ENCODE results near the gene SPSB2.
"Not testable (repeated sequence)": the region's sequence is repeated elsewhere in the genome, so short reads cannot be mapped to it uniquely, and the experiment has no call there.

Gene SPSB2

GRCh38 chr12:6914246-6914946 lies 41.3 kb upstream of the SPSB2 start, which contains the start of gene ENO2:
TSS of gene ENO2 (plus strand) at chr12:6914580. CDS start at chr12:6915833, 1,253 bp downstream.
- Histone ChIP-seq H3K4me1 (ENCODE audit: control insufficient read depth, insufficient read depth, low read length) (peaks cover 24% of the 10 kb centered on the region), H3K4me3 (ENCODE audit: low read length in 2 of 2) (peak within 1 kb of the TSS; percentile 82 to 83), H3K36me3 (ENCODE audit: control insufficient read depth in 2 of 2, insufficient read depth in 2 of 2, low read length in 2 of 2) (peaks cover 10 to 17% of the 10 kb centered on the region in 2 donors), H3K27ac (ENCODE audit: low read length) (peak within 1 kb of the TSS; percentile 92), H3K9me3 (ENCODE audit: control insufficient read depth in 2 of 2, low read length in 2 of 2) (no peaks in the 10 kb centered on the region), H3K27me3 (ENCODE audit: control insufficient read depth in 1 of 2, insufficient read depth in 2 of 2, low read length in 2 of 2) (no peaks in the 10 kb centered on the region), H3K9ac (ENCODE audit: low read length in 2 of 2) (peak within 1 kb of the TSS; percentile 80 to 91)

DNA sequence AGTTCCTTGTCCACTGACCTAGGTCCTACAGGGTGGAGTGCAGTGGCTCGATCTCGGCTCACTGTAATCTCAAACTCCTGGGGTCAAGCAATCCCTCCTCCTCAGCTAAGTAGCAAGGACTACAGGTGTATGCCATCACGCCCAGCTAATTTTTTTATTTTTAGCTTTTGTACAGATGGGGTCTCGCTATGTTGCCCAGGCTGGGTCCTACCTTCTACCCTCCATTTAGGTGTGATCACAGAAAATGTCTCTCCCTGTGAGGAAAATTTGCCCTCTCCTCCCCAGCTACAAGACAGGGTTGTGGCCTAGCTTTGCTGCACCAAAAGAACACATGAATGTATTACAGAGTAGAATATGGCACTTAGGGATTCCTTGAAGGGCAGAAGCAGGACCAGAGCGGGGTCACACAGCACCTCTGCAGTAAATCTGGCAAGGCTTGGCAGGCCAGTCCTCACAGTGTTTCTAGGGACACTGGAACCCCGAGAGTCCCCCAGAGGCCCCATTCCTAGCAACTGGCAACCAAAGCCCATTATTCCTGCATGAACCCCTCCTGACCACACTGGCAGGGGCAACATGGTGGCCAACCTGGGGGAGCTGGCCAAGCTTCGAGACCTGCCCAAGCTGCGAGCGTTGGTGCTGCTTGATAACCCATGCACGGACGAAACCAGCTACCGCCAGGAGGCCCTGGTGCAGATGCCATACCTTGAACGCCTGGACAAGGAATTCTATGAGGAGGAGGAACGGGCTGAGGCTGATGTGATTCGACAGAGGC lies 39.2 kb upstream of the SPSB2 start:
- Histone ChIP-seq H3K36me3 (ENCODE audit: control insufficient read depth in 2 of 2, insufficient read depth in 2 of 2, low read length in 2 of 2) (peaks cover 6 to 11% of the 10 kb centered on the region in 2 donors), H3K27me3 (ENCODE audit: control insufficient read depth in 1 of 2, insufficient read depth in 2 of 2, low read length in 2 of 2) (no peaks in the 10 kb centered on the region), H3K9ac (ENCODE audit: low read length in 2 of 2) (no peak overlapping the region), H3K9me3 (ENCODE audit: control insufficient read depth in 2 of 2, low read length in 2 of 2) (no peaks in the 10 kb centered on the region), H3K4me1 (ENCODE audit: control insufficient read depth, insufficient read depth, low read length) (peaks cover 24% of the 10 kb centered on the region), H3K27ac (ENCODE audit: low read length) (no peak overlapping the region), H3K4me3 (ENCODE audit: low read length in 2 of 2) (no peak overlapping the region)

DNA sequence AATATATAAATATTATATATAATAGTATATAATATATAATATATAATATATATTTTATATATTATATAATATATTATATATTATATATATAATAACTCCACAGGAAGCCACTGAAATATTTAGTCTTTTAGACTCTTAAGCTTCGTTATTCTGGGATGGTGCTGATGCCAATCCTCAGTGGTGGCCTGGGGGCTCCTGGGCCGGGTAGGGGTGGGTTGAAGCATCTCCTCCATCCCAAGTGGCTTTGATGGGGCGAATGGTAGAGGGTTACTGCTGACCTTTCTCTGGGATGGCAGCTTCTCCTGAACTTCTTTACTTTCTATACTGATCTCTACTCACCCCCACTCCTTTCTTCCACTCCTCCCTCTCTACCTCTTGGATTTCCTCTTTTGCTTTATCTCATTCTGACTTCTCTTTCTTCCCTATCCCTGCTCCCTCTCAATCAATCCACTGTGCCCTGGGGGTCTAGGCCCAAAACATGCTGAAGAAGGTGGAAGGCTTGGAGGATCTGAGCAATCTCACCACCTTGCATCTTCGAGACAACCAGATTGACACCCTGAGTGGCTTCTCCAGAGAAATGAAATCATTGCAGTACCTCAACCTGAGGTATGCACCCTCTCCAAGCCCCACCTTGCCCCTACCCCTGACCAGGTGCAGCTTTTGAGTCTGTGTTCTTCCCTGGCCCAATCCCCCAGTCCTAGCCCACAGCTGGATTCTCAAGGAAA lies 36.5 kb upstream of the SPSB2 start:
- Histone ChIP-seq H3K9ac (ENCODE audit: low read length in 2 of 2) (no peak overlapping the region), H3K4me1 (ENCODE audit: control insufficient read depth, insufficient read depth, low read length) (peaks cover 16% of the 10 kb centered on the region), H3K9me3 (ENCODE audit: control insufficient read depth in 2 of 2, low read length in 2 of 2) (no peaks in the 10 kb centered on the region), H3K27me3 (ENCODE audit: control insufficient read depth in 1 of 2, insufficient read depth in 2 of 2, low read length in 2 of 2) (no peaks in the 10 kb centered on the region), H3K27ac (ENCODE audit: low read length) (no peak overlapping the region), H3K36me3 (ENCODE audit: control insufficient read depth in 2 of 2, insufficient read depth in 2 of 2, low read length in 2 of 2) (peaks cover 7 to 10% of the 10 kb centered on the region in 2 donors), H3K4me3 (ENCODE audit: low read length in 2 of 2) (no peak overlapping the region)

DNA sequence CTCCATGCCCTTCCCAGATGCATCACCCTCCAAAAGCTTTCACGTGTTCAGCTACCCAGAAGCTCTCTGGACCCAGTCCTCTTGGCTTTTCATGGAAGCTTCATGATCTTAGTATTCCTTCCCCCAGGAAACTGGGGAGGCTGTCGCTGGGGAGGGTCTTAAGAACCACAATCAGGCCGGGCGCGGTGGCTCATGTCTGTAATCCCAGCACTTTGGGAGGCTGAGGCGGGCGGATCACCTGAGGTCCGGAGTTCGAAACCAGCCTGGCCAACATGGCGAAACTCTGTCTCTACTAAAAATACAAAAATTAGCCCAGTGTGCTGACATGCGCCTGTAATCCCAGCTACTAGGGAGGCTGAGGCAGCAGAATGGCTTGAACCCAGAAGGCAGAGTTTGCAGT lies 35.0 kb upstream of the SPSB2 start:
- not testable (repeated sequence) for H3K27ac ChIP-seq (ENCODE audit: low read length); H3K9ac ChIP-seq (ENCODE audit: low read length in 2 of 2); H3K36me3 ChIP-seq (ENCODE audit: control insufficient read depth in 2 of 2, insufficient read depth in 2 of 2, low read length in 2 of 2); H3K27me3 ChIP-seq (ENCODE audit: control insufficient read depth in 1 of 2, insufficient read depth in 2 of 2, low read length in 2 of 2); H3K4me3 ChIP-seq (ENCODE audit: low read length in 2 of 2); H3K9me3 ChIP-seq (ENCODE audit: control insufficient read depth in 2 of 2, low read length in 2 of 2)
- H3K4me1 ChIP-seq (ENCODE audit: control insufficient read depth, insufficient read depth, low read length), result peaks cover 14% of the 10 kb centered on the region

- peak overlapping the region; percentile 76 for H3K27ac ChIP-seq (ENCODE audit: low read length)
- H3K9ac ChIP-seq (ENCODE audit: low read length in 2 of 2), result peak overlapping the region; percentile 93 to 97
- no peaks in the 10 kb centered on the region for H3K9me3 ChIP-seq (ENCODE audit: control insufficient read depth in 2 of 2, low read length in 2 of 2)
- peaks cover 7 to 10% of the 10 kb centered on the region in 2 donors for H3K36me3 ChIP-seq (ENCODE audit: control insufficient read depth in 2 of 2, insufficient read depth in 2 of 2, low read length in 2 of 2)
- H3K4me1 ChIP-seq (ENCODE audit: control insufficient read depth, insufficient read depth, low read length), result peaks cover 13% of the 10 kb centered on the region
- H3K27me3 ChIP-seq (ENCODE audit: control insufficient read depth in 1 of 2, insufficient read depth in 2 of 2, low read length in 2 of 2), result no peaks in the 10 kb centered on the region
- peak overlapping the region; percentile 98 to 99 for H3K4me3 ChIP-seq (ENCODE audit: low read length in 2 of 2)
Observed at GRCh38 chr12:6905414-6906040, 32.4 kb upstream of the SPSB2 start.

DNA sequence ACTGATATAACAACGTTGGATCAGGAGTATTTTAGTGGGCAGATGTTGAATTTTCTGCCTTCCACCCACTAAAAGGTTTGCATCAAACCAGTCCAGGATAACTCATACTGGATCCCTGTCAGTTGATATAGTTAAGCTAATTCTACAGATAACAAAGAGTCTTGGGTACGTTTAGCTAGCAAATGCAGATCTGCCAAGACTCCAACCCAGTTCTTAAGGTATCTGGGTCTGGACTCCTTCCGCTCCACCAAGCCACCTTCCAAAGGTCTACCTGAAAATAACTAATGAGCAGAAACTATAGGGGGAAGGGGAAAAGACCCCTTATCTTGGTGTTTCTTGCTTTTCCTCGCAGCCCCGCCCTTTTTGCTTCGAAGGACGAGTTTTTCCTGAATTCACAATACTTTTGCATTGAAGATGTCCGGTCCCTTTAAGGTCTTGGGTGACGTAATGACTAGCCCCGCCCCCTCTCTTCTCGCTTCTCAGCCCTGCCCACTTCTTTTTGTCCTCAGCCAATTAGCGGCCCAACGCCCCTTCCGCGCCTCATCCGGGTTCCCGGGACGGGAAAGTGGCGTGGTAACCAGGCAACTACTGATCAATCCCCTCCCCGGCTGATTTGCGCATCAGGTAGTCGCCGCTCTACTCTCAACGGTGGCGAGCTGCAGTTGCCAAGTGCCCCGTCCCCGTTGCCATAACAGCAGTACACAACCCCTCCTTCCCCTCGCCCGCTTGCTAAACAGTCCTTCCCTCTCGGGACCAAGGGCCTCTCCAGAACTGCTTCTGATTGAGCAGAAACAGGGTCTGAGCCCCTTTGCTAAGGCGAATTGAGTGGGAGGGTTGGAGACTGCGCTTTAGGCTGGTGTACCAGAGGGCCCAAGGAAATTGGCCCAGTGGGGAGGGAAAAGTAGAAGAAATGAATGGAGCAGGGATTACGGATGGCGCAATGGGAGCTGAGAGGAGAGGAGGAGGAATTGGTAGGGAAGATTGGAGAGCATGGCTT lies 31.5 kb upstream of the SPSB2 start, which contains the start of gene LRRC23:
TSS of gene LRRC23 (plus strand) at position 543 of the 997 bp plus-strand sequence. CDS start 812 bp downstream, outside the sequence.
- Histone ChIP-seq H3K4me1 (ENCODE audit: control insufficient read depth, insufficient read depth, low read length) (peaks cover 20% of the 10 kb centered on the region), H3K27ac (ENCODE audit: low read length) (peak within 1 kb of the TSS; percentile 76), H3K4me3 (ENCODE audit: low read length in 2 of 2) (peak within 1 kb of the TSS; percentile 98 to 99), H3K27me3 (ENCODE audit: control insufficient read depth in 1 of 2, insufficient read depth in 2 of 2, low read length in 2 of 2) (no peaks in the 10 kb centered on the region), H3K36me3 (ENCODE audit: control insufficient read depth in 2 of 2, insufficient read depth in 2 of 2, low read length in 2 of 2) (peaks cover 7 to 10% of the 10 kb centered on the region in 2 donors), H3K9ac (ENCODE audit: low read length in 2 of 2) (peak within 1 kb of the TSS; percentile 93 to 97), H3K9me3 (ENCODE audit: control insufficient read depth in 2 of 2, low read length in 2 of 2) (no peaks in the 10 kb centered on the region)

GRCh38 chr12:6903722-6904121 lies 30.6 kb upstream of the SPSB2 start:
- Histone ChIP-seq H3K27me3 (ENCODE audit: control insufficient read depth in 1 of 2, insufficient read depth in 2 of 2, low read length in 2 of 2) (no peaks in the 10 kb centered on the region), H3K9me3 (ENCODE audit: control insufficient read depth in 2 of 2, low read length in 2 of 2) (no peaks in the 10 kb centered on the region), H3K27ac (ENCODE audit: low read length) (no peak overlapping the region), H3K4me3 (ENCODE audit: low read length in 2 of 2) (no peak overlapping the region), H3K36me3 (ENCODE audit: control insufficient read depth in 2 of 2, insufficient read depth in 2 of 2, low read length in 2 of 2) (peaks cover 7 to 10% of the 10 kb centered on the region in 2 donors), H3K4me1 (ENCODE audit: control insufficient read depth, insufficient read depth, low read length) (peaks cover 20% of the 10 kb centered on the region), H3K9ac (ENCODE audit: low read length in 2 of 2) (no peak overlapping the region)

DNA sequence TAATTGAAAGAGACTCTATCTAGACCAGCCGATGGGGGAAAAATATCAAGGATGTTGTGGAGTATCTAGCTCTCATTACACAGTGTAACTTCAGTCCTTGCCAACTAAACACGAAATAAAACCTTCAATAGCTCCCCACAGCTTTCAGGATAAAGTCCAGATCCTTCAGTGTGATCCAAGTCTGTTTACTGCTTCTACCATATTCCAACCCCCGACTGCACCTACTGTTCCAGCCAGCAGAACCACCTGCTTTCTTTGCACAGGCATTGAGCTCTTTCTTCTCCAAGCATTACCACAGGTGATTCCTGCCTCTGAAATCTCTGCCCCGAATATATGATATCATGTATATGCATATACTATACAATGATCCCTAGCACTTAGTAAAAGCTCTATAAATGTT lies 29.3 kb upstream of the SPSB2 start:
- Histone ChIP-seq H3K4me3 (ENCODE audit: low read length in 2 of 2) (no peak overlapping the region), H3K27me3 (ENCODE audit: control insufficient read depth in 1 of 2, insufficient read depth in 2 of 2, low read length in 2 of 2) (no peaks in the 10 kb centered on the region), H3K9me3 (ENCODE audit: control insufficient read depth in 2 of 2, low read length in 2 of 2) (no peaks in the 10 kb centered on the region), H3K9ac (ENCODE audit: low read length in 2 of 2) (no peak overlapping the region), H3K4me1 (ENCODE audit: control insufficient read depth, insufficient read depth, low read length) (peaks cover 20% of the 10 kb centered on the region), H3K27ac (ENCODE audit: low read length) (no peak overlapping the region), H3K36me3 (ENCODE audit: control insufficient read depth in 2 of 2, insufficient read depth in 2 of 2, low read length in 2 of 2) (peaks cover 7 to 10% of the 10 kb centered on the region in 2 donors)

- H3K9me3 ChIP-seq (ENCODE audit: control insufficient read depth in 2 of 2, low read length in 2 of 2), result no peaks in the 10 kb centered on the region
- H3K4me1 ChIP-seq (ENCODE audit: control insufficient read depth, insufficient read depth, low read length), result peaks cover 14% of the 10 kb centered on the region
- no peaks in the 10 kb centered on the region for H3K27me3 ChIP-seq (ENCODE audit: control insufficient read depth in 1 of 2, insufficient read depth in 2 of 2, low read length in 2 of 2)
- H3K4me3 ChIP-seq (ENCODE audit: low read length in 2 of 2), result no peak overlapping the region
- H3K27ac ChIP-seq (ENCODE audit: low read length), result no peak overlapping the region
- H3K9ac ChIP-seq (ENCODE audit: low read length in 2 of 2), result no peak overlapping the region
- no peaks in the 10 kb centered on the region for H3K36me3 ChIP-seq (ENCODE audit: control insufficient read depth in 2 of 2, insufficient read depth in 2 of 2, low read length in 2 of 2)
Observed at GRCh38 chr12:6899837-6900519, 26.9 kb upstream of the SPSB2 start.

Data from stomach smooth muscle (tissue), 2 donors.